SK-N-SH treated with all-trans-retinoic acid at 6 μM for 48 hours (cell line): ENCODE data around the gene MSANTD7.

Experiments
- ZC3H10 ChIP-seq: fragments of 250-450 bp; sonication (Bioruptor Pico); IDR thresholded peaks from 2 replicates; pipeline ENCODE4 v1.5.1; 2021; ENCODE audit warnings: mild to moderate bottlenecking, moderate library complexity
- ZNF8 ChIP-seq: fragments of 450-650 bp; formaldehyde crosslinking; IDR thresholded peaks from 2 replicates; pipeline ENCODE4 v1.5.0; 2020; ENCODE audit warnings: mild to moderate bottlenecking, moderate library complexity

DNA sequence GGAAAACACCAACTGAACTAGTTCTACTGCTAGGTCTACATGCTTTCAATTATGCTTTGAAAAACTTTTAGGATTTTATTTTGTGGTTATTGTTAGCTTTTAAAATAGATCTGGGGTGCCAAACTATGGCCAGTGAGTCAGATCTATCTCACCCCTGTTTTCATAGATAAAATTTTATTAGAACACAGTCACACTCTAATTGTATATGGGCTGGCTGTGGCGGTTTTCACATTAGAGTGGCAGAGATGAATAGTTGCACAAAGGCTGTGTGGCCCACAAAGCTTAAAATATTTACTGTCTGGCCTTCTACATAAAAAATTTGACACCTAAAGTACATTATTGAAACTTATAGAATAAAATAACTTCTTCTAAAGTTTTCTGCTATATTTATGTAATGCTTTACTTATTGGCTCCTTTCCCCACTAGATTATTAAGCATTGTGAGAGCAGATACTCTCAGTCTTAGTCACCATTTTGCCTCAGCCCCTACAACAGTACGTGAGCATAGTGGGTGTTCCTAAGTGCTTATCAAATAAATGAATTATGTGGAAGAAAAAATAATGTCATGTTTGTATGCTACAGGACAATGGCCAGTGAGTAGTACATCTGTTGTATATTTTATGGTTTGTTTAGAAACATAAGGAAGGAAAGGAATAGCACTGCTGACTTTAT, 35.1 kb downstream of the MSANTD7 start:
- no peak for TF ChIP-seq ZC3H10 (CRISPR knock-in tag)
- no peak for TF ChIP-seq ZNF8
